ENCODE results near the gene PCDHB10. TPM values are rescaled to one million over a fixed set of nuclear protein-coding genes. Genes with fewer than 3 reads are reported as not detected.
A peak's percentile ranks its signal among the peaks of the same experiment; 100 is the strongest.
"Not testable (repeated sequence)": the region's sequence is repeated elsewhere in the genome, so short reads cannot be mapped to it uniquely, and the experiment has no call there.

Gene PCDHB10
- total RNA-seq, 1 experiment from 2014 or later = not detected

GRCh38 chr5:141186897-141187512, 5.1 kb upstream of the PCDHB10 start, which contains the start of gene PCDHB9:
PCDHB9 (plus strand) TSS chr5:141187161; CDS start chr5:141187319, 158 bp downstream.
- H2AFZ ChIP-seq = no peak within 1 kb of the TSS
- no peaks in the 10 kb centered on the region for H3K4me1 ChIP-seq (replicated peaks; ENCODE audit: insufficient read depth)
- no peak within 1 kb of the TSS for H3K4me3 ChIP-seq
- H3K79me2 ChIP-seq (ENCODE audit: low read depth) = no peaks in the 10 kb centered on the region
- BruUV-seq (replicated peaks) = no TSS peak
- no peaks in the 10 kb centered on the region for H3K9me2 ChIP-seq (ENCODE audit: insufficient read depth)
- no peaks in the 10 kb centered on the region for H3K9me3 ChIP-seq (ENCODE audit: insufficient read depth, low read depth)
- no peak within 1 kb of the TSS for H3K4me2 ChIP-seq
- H3F3A ChIP-seq (ENCODE audit: insufficient read depth, low read depth) = no peaks in the 10 kb centered on the region
- no peaks in the 10 kb centered on the region for H3K36me3 ChIP-seq (ENCODE audit: low read depth)
- peak in 1 of 2 experiments; percentile 11 for DNase-seq
- no peaks in the 10 kb centered on the region for H3K27me3 ChIP-seq (ENCODE audit: insufficient read depth, low read depth)
- POLR2A ChIA-PET (ENCODE audit: unreplicated experiment) = no interaction called here
- H3K27ac ChIP-seq = no peak within 1 kb of the TSS
- H4K20me1 ChIP-seq (ENCODE audit: insufficient read depth) = no peaks in the 10 kb centered on the region
- intact Hi-C loops (cut with micrococcal nuclease; ENCODE audit: unreplicated experiment) = loop anchor here (10.0 kb wide), 1 partner anchor 102 kb away; no protein-coding TSS in a partner anchor
- no peak for TF ChIP-seq EZH2 (IDR thresholded peaks at IDR 0.05; ENCODE audit: low read depth)
- peak; percentile 65 for TF ChIP-seq CTCF (conservative IDR thresholded peaks at IDR 0.05)
- CTCF ChIA-PET = interaction anchor here (0.6 kb wide), 1 partner anchor 1146 kb away, joined by 6 read pairs; no protein-coding TSS in a partner anchor

GRCh38 chr5:141188682-141189081, 3.5 kb upstream of the PCDHB10 start:
- H4K20me1 ChIP-seq (ENCODE audit: insufficient read depth); CTCF ChIA-PET; H3K27me3 ChIP-seq (ENCODE audit: insufficient read depth, low read depth); H3K4me3 ChIP-seq; DNase-seq; H3K9me2 ChIP-seq (ENCODE audit: insufficient read depth); POLR2A ChIA-PET (ENCODE audit: unreplicated experiment); H3K4me1 ChIP-seq (replicated peaks; ENCODE audit: insufficient read depth); BruUV-seq (replicated peaks); H3K27ac ChIP-seq; H3K79me2 ChIP-seq (ENCODE audit: low read depth); H2AFZ ChIP-seq; H3K9me3 ChIP-seq (ENCODE audit: insufficient read depth, low read depth); H3K4me2 ChIP-seq; H3K36me3 ChIP-seq (ENCODE audit: low read depth); H3F3A ChIP-seq (ENCODE audit: insufficient read depth, low read depth): not testable (repeated sequence)
- intact Hi-C loops (cut with micrococcal nuclease; ENCODE audit: unreplicated experiment) = loop anchor here (10.0 kb wide), 1 partner anchor 104 kb away; no protein-coding TSS in a partner anchor

GRCh38 chr5:141189131-141189530, 3.0 kb upstream of the PCDHB10 start:
- not testable (repeated sequence) for H3K4me2 ChIP-seq

GRCh38 chr5:141194332-141194731, 2.2 kb downstream of the PCDHB10 start:
- POLR2A ChIA-PET (ENCODE audit: unreplicated experiment); H3K9me3 ChIP-seq (ENCODE audit: insufficient read depth, low read depth); H4K20me1 ChIP-seq (ENCODE audit: insufficient read depth); H3K4me3 ChIP-seq; DNase-seq; H3K27me3 ChIP-seq (ENCODE audit: insufficient read depth, low read depth); BruUV-seq (replicated peaks); H3K36me3 ChIP-seq (ENCODE audit: low read depth); H3K4me2 ChIP-seq; H2AFZ ChIP-seq; H3F3A ChIP-seq (ENCODE audit: insufficient read depth, low read depth); H3K4me1 ChIP-seq (replicated peaks; ENCODE audit: insufficient read depth); H3K27ac ChIP-seq; H3K79me2 ChIP-seq (ENCODE audit: low read depth); H3K9me2 ChIP-seq (ENCODE audit: insufficient read depth); intact Hi-C loops (cut with micrococcal nuclease; ENCODE audit: unreplicated experiment); CTCF ChIA-PET: not testable (repeated sequence)

More at GRCh38 chr5:141189131-141189530, 3.0 kb upstream of the PCDHB10 start:
- BruUV-seq (replicated peaks); H3K9me2 ChIP-seq (ENCODE audit: insufficient read depth); H3K9me3 ChIP-seq (ENCODE audit: insufficient read depth, low read depth); CTCF ChIA-PET; H3K27me3 ChIP-seq (ENCODE audit: insufficient read depth, low read depth); H3K4me1 ChIP-seq (replicated peaks; ENCODE audit: insufficient read depth); H3K36me3 ChIP-seq (ENCODE audit: low read depth); H3F3A ChIP-seq (ENCODE audit: insufficient read depth, low read depth); H3K79me2 ChIP-seq (ENCODE audit: low read depth); H3K27ac ChIP-seq; H4K20me1 ChIP-seq (ENCODE audit: insufficient read depth); DNase-seq; H3K4me3 ChIP-seq; POLR2A ChIA-PET (ENCODE audit: unreplicated experiment); H2AFZ ChIP-seq: not testable (repeated sequence)
- intact Hi-C loops (cut with micrococcal nuclease; ENCODE audit: unreplicated experiment) = loop anchor here (10.0 kb wide), 1 partner anchor 104 kb away; no protein-coding TSS in a partner anchor

Measured in PC-9 (cell line).